Fibroblast of skin of right quadriceps (primary cell): ENCODE results near the gene HIC1.

Experiments used
- DNase-seq: peaks from one replicate; pipeline ENCODE4 v3.0.0-alpha.2; 2013

HIC1 gene

GRCh38 chr17:2047590-2047989 lies 7.3 kb upstream of the HIC1 start:
- no peak for DNase-seq

GRCh38 chr17:2048805-2049204 lies 6.1 kb upstream of the HIC1 start:
- no peak for DNase-seq

DNA sequence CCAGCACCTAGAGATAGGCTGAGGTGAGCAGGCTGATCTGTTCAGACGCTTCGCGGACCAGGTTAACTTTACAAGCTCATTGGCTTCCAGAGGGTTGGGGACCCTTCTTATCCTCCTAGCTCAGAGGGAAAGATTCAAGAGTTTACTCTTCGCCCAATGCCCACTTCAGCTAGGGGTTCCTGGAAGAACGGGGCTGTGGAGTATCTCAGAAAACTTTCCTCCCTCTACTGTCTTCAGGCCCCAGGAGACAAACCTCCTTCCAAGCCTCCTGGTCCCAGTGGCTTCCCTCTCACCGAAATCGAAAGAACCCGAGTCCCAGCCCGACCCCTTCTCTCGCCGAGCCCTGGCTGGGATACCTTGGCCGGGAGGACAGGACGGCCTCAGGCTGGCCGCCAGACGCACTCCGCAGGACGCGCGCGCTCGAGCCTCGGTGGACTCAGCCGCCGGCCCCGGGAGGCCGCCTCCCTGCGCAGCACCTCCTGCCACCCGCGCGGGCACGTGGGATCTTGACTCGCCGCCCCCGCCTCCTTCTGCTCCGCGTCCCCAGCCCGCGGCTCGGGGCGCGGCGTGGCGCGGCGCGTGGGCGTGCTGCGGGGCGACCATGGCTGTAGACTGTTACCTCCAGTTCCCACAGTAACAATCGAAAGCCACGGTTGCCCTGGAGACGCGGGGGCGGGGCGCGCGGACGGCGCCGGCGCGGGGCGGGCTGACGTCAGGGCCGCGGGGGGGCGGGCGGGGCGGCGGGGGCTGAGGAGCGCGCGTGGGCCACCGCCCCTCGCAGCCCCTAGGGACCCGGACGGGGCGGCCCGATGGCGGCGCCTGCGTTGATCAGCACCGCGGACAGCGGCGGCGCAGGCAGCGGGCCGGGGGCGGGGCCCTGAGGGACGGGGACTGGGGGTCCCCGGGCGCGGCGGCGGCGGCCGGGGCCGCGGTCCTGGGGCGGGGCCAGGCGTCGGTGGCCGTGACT lies 5.3 kb upstream of the HIC1 start:
- peak; percentile 83 for DNase-seq

- peak; percentile 79 for DNase-seq
Measured at GRCh38 chr17:2050300-2051060, 4.4 kb upstream of the HIC1 start.

- DNase-seq = peak; percentile 69
Measured at GRCh38 chr17:2051061-2051932, 3.6 kb upstream of the HIC1 start.

- DNase-seq = no peak
Measured at GRCh38 chr17:2051933-2052559, 2.9 kb upstream of the HIC1 start.

DNA sequence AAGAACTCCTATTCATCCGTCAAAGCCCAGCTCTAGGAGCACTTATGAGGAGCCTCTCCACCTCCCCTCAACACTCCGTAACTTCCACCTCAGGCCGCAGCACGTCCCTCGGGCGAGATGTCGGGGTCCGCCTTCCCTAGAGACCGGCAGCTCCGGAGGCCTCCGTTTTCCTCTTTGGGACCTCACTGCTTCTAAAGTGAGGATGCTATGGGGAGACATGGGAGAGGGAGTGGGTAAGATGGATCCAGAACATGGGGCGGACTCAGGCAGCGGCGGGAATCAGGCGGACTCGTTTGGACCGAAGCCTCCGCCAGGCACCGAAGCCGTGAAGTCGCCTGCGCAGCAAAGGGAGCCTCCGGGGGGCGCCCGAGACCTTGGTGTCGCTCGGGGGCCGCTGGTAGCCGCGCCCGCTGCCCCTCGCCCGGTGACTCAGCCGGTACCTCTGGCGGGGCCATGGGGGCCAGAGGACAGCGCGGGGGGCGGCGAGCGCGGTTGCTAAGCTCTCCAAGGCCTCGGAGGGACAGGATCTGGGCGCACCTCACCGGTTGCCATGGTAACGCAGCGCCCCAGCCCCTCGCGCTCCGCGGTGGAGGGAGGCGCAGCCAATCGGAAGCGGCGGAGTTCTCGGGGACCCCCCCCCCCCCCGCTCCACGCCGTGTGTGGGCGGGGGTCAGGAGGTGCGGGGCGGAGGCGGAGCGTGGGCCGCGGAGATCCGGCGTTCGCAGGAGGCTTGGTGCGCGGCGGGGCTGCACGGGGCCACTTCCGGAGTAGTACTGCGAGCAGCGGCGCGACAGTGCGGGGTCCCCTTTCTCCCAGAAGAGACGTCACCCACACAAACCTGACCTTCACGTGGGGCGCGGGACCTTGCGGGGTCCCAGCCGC lies 1.3 kb upstream of the HIC1 start:
- DNase-seq = peak; percentile 75

GRCh38 chr17:2054262-2054511 lies 716 bp upstream of the HIC1 start:
- no peak for DNase-seq

- DNase-seq = peak; percentile 56
Measured at GRCh38 chr17:2055292-2056205, 646 bp downstream of the HIC1 start.

- DNase-seq = peak; percentile 67
Measured at GRCh38 chr17:2056206-2057174, 1.6 kb downstream of the HIC1 start.

DNA sequence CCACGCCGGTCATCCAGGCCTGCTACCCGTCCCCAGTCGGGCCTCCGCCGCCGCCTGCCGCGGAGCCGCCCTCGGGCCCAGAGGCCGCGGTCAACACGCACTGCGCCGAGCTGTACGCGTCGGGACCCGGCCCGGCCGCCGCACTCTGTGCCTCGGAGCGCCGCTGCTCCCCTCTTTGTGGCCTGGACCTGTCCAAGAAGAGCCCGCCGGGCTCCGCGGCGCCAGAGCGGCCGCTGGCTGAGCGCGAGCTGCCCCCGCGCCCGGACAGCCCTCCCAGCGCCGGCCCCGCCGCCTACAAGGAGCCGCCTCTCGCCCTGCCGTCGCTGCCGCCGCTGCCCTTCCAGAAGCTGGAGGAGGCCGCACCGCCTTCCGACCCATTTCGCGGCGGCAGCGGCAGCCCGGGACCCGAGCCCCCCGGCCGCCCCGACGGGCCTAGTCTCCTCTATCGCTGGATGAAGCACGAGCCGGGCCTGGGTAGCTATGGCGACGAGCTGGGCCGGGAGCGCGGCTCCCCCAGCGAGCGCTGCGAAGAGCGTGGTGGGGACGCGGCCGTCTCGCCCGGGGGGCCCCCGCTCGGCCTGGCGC lies 2.4 kb downstream of the HIC1 start:
- DNase-seq = peak; percentile 48

DNA sequence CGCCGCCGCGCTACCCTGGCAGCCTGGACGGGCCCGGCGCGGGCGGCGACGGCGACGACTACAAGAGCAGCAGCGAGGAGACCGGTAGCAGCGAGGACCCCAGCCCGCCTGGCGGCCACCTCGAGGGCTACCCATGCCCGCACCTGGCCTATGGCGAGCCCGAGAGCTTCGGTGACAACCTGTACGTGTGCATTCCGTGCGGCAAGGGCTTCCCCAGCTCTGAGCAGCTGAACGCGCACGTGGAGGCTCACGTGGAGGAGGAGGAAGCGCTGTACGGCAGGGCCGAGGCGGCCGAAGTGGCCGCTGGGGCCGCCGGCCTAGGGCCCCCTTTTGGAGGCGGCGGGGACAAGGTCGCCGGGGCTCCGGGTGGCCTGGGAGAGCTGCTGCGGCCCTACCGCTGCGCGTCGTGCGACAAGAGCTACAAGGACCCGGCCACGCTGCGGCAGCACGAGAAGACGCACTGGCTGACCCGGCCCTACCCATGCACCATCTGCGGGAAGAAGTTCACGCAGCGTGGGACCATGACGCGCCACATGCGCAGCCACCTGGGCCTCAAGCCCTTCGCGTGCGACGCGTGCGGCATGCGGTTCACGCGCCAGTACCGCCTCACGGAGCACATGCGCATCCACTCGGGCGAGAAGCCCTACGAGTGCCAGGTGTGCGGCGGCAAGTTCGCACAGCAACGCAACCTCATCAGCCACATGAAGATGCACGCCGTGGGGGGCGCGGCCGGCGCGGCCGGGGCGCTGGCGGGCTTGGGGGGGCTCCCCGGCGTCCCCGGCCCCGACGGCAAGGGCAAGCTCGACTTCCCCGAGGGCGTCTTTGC lies 3.1 kb downstream of the HIC1 start:
- DNase-seq = peak; percentile 49

DNA sequence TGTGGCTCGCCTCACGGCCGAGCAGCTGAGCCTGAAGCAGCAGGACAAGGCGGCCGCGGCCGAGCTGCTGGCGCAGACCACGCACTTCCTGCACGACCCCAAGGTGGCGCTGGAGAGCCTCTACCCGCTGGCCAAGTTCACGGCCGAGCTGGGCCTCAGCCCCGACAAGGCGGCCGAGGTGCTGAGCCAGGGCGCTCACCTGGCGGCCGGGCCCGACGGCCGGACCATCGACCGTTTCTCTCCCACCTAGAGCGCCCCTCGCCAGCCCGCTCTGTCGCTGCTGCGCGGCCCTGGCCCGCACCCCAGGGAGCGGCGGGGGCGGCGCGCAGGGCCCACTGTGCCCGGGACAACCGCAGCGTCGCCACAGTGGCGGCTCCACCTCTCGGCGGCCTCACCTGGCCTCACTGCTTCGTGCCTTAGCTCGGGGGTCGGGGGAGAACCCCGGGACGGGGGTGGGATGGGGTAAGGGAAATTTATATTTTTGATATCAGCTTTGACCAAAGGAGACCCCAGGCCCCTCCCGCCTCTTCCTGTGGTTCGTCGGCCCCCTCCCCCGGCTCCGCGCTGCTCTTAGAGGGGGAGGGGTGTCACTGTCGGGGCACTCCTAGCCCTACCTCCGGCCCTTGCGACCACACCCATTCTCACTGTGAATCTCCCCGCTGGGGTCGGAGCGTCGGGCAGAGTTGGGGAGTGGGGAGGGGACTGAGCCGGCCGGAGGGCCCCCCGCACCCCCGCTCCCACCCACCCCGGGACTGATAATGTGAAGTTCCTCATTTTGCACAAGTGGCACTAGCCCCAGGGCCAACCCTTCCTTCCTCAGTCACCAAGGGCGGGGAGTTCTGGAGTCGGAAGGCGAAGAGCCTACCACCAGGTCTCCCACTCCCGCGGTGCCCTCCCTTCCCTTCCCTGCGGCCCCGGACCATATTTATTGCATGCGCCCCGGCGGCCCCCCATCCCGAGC lies 4.0 kb downstream of the HIC1 start:
- peak; percentile 80 for DNase-seq

GRCh38 chr17:2059547-2060384 lies 4.9 kb downstream of the HIC1 start:
- DNase-seq = no peak

DNA sequence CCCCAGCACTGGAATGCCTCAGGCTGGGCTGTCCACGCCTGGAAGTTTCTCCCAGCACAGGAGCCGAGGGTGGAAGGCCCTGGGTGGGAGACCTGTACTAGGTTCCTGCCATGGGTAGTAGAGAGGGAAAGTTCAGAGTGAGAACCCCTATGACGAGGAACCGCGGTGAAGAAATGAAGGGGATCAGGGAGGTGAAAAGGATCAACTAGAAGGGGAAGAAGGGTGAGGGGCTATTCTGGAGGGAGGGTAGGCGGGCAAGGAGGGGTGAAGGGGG lies 5.4 kb downstream of the HIC1 start:
- no peak for DNase-seq
